Ecto neural progenitor cell (in vitro differentiated cells): ENCODE data around the gene ABHD3.
"Not testable (repeated sequence)": the region's sequence is repeated elsewhere in the genome, so short reads cannot be mapped to it uniquely, and the experiment has no call there.

ENCODE experiments used
- DNase-seq: peaks from one replicate; pipeline ENCODE4 v3.0.0-alpha.2; 2018; ENCODE audit warnings: low spot score

The ABHD3 gene

DNA sequence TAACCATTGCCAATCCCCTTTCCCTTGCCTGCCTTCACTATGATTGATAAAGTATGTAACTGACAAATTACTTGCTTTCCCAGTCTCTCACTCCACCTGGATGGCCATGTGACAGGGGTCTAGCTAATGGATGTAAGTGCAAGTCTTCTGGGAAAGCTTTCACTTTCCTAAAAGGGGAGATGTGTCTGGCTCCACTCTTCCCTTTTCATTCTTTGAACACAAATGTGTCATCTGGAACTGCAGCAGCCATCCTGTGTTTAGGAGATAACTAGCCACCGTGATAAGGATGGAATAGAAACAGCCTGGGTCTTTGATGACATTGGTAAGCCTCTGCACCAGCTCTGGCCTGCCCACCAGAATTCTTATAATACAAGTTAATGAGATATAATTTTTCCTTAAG, 54.3 kb downstream of the ABHD3 start:
- no peak for DNase-seq

DNA sequence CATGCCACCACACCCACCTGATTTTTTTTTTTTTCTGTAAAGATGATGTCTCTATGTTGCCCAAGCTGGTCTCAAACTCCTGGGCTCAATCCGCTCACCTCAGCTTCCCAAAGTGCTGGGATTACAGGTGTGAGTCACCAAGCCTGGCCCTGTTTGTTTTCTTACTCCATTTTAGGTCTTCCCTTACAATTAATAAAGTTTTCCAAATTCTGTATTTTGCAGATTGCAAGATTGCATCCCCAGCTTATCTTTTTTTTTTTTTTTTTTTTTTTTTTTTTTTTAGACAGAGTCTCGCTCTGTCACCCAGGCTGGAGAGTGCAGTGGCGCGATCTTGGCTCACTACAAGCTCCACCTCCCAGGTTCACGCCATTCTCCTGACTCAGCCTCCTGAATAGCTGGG, 64.2 kb downstream of the ABHD3 start:
- DNase-seq: not testable (repeated sequence)

- no peak for DNase-seq
These were observed 65.8 kb downstream of the ABHD3 start for GRCh38 chr18:21638822-21639221.

DNA sequence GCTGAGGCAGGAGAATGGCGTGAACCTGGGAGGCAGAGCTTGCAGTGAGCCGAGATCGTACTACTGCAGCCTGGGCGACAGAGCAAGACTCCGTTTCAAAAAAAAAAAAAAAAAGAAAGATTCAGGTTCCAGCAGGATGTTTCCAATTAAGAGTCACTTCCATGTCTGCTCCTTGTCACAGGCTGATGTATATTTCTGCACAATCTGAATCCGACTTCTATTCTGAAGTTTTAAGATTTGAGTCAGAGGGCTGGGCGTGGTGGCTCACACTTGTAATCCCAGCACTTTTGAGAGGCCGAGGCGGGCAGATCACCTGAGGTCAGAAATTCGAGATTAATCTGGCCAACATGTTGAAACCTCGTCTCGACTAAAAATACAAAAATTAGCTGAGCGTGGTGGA, 67.8 kb downstream of the ABHD3 start:
- DNase-seq: no peak

DNA sequence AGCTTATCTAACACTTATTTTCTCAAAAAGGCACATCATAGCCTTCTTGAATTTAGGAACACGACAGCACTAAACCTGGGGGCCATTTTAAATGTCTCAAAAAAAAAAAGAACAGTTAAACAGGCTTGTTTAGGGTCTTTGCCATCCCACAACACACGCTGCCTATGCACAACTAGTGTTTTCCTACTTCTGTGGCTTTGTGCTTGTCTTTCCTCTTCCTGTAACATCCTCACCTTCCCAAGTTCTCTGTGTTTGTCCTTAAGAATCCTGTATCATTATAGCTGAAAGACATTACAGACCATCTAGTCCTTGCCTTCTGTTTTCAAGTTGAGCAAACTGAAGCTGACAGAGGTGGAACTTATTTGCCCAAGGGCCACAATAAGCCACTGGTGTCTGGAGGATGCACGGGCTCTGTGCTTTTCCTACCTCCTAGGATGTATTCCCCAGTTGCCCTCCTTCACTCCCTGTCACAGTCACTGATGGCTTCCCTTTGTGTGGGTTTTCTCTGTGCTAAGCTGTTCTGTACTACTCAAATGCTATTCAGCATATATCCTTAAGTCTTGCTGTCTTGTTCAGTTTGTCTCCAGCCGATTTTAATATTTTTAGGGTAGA, 69.9 kb downstream of the ABHD3 start:
- no peak for DNase-seq

GRCh38 chr18:21632393-21632792, 72.2 kb downstream of the ABHD3 start:
- DNase-seq: no peak

GRCh38 chr18:21629089-21629832, 75.3 kb downstream of the ABHD3 start:
- no peak for DNase-seq

DNA sequence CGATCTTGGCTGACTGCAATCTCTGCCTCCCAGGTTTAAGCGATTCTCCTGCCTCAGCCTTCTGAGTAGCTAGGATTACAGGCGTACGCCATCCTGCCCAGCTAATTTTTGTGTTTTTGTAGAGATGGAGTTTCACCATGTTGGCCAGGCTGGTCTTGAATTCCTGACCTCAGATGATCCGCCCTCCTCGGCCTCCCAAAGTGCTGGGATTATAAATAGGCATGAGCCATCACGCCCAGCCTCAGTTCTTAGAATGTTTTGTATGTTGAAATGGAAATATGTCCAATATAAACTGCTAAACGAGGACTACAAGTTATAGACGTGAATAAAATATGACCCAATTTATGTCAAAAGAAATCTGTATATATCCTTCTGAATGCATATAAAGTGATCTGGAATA, 82.9 kb downstream of the ABHD3 start:
- DNase-seq: not testable (repeated sequence)

DNA sequence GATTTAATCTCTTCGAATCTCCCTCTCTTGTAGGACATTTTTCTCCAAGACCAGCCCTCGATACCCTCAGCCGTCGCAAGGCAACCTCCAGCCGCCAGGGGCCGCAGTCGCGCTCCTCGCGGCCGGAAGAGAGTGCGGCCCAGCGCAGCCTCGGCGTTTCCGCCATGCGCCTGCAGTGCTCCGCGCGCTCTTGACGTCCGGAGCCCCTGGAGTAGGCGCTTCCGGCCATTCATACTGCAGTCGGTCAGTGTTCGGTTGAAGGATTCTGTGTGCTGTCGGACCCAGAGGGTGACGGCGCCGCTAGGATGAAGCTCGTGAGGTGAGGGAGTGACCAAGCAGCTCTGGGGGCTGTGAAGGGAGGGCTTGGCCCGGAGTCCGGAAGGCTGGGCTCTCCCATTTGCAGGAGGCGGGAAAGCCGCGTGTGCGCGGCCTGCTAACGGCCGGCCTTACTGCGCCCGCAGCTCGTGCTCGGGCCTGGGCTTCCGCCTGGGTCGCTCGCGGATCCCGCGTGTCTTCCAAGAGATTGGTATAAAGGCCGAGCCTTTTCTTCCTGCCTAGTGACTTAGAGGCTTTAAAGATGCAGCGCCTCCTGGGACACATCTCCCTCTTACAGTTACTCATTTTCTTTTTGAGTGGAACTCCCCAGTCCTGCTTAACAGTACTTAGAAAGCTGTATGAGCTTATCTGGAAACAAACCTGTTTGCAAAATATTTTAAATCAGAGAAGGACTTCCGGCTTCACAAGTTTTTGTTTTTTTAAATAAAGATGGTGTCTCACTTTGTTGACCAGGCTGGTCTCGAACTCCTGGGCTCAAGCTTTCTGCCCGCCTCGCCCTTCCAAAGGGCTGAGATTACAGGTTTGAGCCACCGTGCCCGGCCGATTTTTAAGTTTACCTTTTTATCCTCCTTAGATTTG, 92.2 kb downstream of the ABHD3 start, which contains the start of gene SNRPD1:
SNRPD1 (plus strand) TSS at position 190 of the 915 bp plus-strand sequence; CDS start at position 306, 116 bp downstream.
- peak; percentile 92 for DNase-seq

GRCh38 chr18:21611401-21612124, 93.0 kb downstream of the ABHD3 start:
- not testable (repeated sequence) for DNase-seq

- DNase-seq: no peak
These were observed 99.4 kb downstream of the ABHD3 start for GRCh38 chr18:21605213-21605612.

GRCh38 chr18:21604671-21605070, 99.9 kb downstream of the ABHD3 start:
- no peak for DNase-seq

- no peak for DNase-seq
These were observed 102.3 kb downstream of the ABHD3 start for GRCh38 chr18:21602299-21602587.
